Measurements from ENCODE around the gene BBS7. TPM values are rescaled to one million over a fixed set of nuclear protein-coding genes. Genes with fewer than 3 reads are reported as not detected.
A peak's percentile ranks its signal among the peaks of the same experiment; 100 is the strongest.

The BBS7 gene
- polyA plus RNA-seq, 1 donor from 2014 or later, result 60.9 TPM

DNA sequence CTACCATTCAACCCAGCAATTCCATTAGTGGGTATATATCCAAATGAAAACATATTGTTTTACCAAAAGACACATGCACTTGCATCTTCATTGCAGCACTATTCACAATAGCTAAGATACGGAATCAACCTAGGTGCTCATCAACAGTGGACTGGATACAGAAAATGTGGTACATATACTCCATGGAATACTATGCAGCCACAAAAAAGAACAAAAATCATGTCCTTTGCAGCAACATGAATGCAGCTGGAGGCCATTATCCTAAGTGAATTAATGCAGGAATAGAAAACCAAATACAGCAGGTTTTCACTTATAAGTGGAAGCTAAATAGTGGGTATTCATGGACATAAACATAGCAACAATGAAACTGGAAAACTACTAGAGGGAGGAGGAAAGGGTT lies 38.1 kb upstream of the BBS7 start:
- Histone ChIP-seq H3K27ac (ENCODE audit: low read length) (no peak overlapping the region), H3K4me3 (ENCODE audit: low read length) (no peak overlapping the region), H3K27me3 (ENCODE audit: insufficient read depth, low read depth, low read length) (no peaks in the 10 kb centered on the region), H3K9ac (ENCODE audit: low read length) (no peak overlapping the region), H3K79me2 (replicated peaks; ENCODE audit: insufficient read depth, low read length) (no peaks in the 10 kb centered on the region), H2AFZ (ENCODE audit: low read depth, low read length) (no peak overlapping the region), H3F3A (ENCODE audit: insufficient read depth, low read length, poor library complexity, severe bottlenecking) (no peaks in the 10 kb centered on the region), H4K20me1 (ENCODE audit: insufficient read depth) (no peaks in the 10 kb centered on the region), H3K36me3 (ENCODE audit: insufficient read depth, low read length) (no peaks in the 10 kb centered on the region), H3K4me2 (ENCODE audit: low read length) (no peak overlapping the region), H3K9me3 (ENCODE audit: low read length) (no peaks in the 10 kb centered on the region), H3K9me2 (ENCODE audit: insufficient read depth, low read length) (no peaks in the 10 kb centered on the region)
- TF ChIP-seq EZH2 (IDR thresholded peaks at IDR 0.05; ENCODE audit: borderline replicate concordance, insufficient read depth, low read length, poor library complexity, severe bottlenecking), result no peak
- no peak for TF ChIP-seq TAF1 (IDR thresholded peaks at IDR 0.05; ENCODE audit: low read depth)
- TF ChIP-seq POLR2AphosphoS5 (IDR thresholded peaks at IDR 0.05), result no peak
- TF ChIP-seq, protein P1, sequence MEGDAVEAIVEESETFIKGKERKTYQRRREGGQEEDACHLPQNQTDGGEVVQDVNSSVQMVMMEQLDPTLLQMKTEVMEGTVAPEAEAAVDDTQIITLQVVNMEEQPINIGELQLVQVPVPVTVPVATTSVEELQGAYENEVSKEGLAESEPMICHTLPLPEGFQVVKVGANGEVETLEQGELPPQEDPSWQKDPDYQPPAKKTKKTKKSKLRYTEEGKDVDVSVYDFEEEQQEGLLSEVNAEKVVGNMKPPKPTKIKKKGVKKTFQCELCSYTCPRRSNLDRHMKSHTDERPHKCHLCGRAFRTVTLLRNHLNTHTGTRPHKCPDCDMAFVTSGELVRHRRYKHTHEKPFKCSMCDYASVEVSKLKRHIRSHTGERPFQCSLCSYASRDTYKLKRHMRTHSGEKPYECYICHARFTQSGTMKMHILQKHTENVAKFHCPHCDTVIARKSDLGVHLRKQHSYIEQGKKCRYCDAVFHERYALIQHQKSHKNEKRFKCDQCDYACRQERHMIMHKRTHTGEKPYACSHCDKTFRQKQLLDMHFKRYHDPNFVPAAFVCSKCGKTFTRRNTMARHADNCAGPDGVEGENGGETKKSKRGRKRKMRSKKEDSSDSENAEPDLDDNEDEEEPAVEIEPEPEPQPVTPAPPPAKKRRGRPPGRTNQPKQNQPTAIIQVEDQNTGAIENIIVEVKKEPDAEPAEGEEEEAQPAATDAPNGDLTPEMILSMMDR (IDR thresholded peaks at IDR 0.05; ENCODE audit: poor library complexity, severe bottlenecking), result no peak
- TF ChIP-seq RAD21 (conservative IDR thresholded peaks at IDR 0.05), result no peak
- no peak for TF ChIP-seq MXI1 (conservative IDR thresholded peaks at IDR 0.05; ENCODE audit: poor library complexity, severe bottlenecking)
- no peak for TF ChIP-seq SMC3 (conservative IDR thresholded peaks at IDR 0.05; ENCODE audit: poor library complexity)
- no peak for TF ChIP-seq REST (IDR thresholded peaks at IDR 0.05; ENCODE audit: borderline replicate concordance)
- no peak for TF ChIP-seq EP300 (conservative IDR thresholded peaks at IDR 0.05; ENCODE audit: poor library complexity, severe bottlenecking)

- Histone ChIP-seq H3K79me2 (replicated peaks; ENCODE audit: insufficient read depth, low read length) (no peaks in the 10 kb centered on the region), H3K9me3 (ENCODE audit: low read length) (no peaks in the 10 kb centered on the region), H3K27ac (ENCODE audit: low read length) (no peak overlapping the region), H4K20me1 (ENCODE audit: insufficient read depth) (no peaks in the 10 kb centered on the region), H3K4me2 (ENCODE audit: low read length) (no peak overlapping the region), H3K36me3 (ENCODE audit: insufficient read depth, low read length) (no peaks in the 10 kb centered on the region), H3K4me3 (ENCODE audit: low read length) (no peak overlapping the region), H3K9me2 (ENCODE audit: insufficient read depth, low read length) (no peaks in the 10 kb centered on the region), H3K9ac (ENCODE audit: low read length) (no peak overlapping the region), H3K27me3 (ENCODE audit: insufficient read depth, low read depth, low read length) (no peaks in the 10 kb centered on the region), H2AFZ (ENCODE audit: low read depth, low read length) (no peak overlapping the region), H3F3A (ENCODE audit: insufficient read depth, low read length, poor library complexity, severe bottlenecking) (no peaks in the 10 kb centered on the region)
- peak; percentile 92 for TF ChIP-seq RAD21 (conservative IDR thresholded peaks at IDR 0.05)
- TF ChIP-seq EZH2 (IDR thresholded peaks at IDR 0.05; ENCODE audit: borderline replicate concordance, insufficient read depth, low read length, poor library complexity, severe bottlenecking), result no peak
- no peak for TF ChIP-seq TAF1 (IDR thresholded peaks at IDR 0.05; ENCODE audit: low read depth)
- peak; percentile 88 for TF ChIP-seq SMC3 (conservative IDR thresholded peaks at IDR 0.05; ENCODE audit: poor library complexity)
- no peak for TF ChIP-seq MXI1 (conservative IDR thresholded peaks at IDR 0.05; ENCODE audit: poor library complexity, severe bottlenecking)
- no peak for TF ChIP-seq EP300 (conservative IDR thresholded peaks at IDR 0.05; ENCODE audit: poor library complexity, severe bottlenecking)
- TF ChIP-seq REST (IDR thresholded peaks at IDR 0.05; ENCODE audit: borderline replicate concordance), result no peak
- TF ChIP-seq, protein P1 (IDR thresholded peaks at IDR 0.05; ENCODE audit: poor library complexity, severe bottlenecking), result peak; percentile 87
- no peak for TF ChIP-seq POLR2AphosphoS5 (IDR thresholded peaks at IDR 0.05)
Observed at GRCh38 chr4:121900132-121900983, 30.1 kb upstream of the BBS7 start.

Measured in neural cell (in vitro differentiated cells).